HG03175 (cell line): ENCODE measurements around the gene ANG.

Experiments used
- ATAC-seq: cut with Tn5 transposase; IDR thresholded peaks from one replicate; pipeline ENCODE4 v1.9.1; 2021; ENCODE audit warnings: mild to moderate bottlenecking, moderate library complexity; ENCODE audit not compliant: unreplicated experiment

Gene ANG

DNA sequence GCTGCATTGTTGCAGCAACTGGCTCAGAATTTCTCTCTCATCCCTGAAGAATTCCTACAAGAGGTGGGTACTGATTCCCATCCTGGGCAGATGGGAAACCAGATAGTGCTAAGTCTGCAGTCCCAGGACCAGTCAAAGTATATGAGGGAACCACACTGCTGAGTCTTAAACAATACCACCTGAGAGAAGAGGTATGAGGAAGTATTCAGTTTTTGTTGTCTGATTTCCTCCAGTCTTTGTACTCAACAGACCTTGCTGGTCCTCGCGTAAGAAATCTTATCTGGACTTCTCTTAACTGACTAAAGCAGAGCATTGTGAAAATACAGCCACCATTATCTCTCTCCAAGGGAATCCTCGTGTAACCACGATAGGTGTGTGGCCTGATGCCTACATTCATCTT is 53.6 kb downstream of the ANG start:
- ATAC-seq, result no peak

DNA sequence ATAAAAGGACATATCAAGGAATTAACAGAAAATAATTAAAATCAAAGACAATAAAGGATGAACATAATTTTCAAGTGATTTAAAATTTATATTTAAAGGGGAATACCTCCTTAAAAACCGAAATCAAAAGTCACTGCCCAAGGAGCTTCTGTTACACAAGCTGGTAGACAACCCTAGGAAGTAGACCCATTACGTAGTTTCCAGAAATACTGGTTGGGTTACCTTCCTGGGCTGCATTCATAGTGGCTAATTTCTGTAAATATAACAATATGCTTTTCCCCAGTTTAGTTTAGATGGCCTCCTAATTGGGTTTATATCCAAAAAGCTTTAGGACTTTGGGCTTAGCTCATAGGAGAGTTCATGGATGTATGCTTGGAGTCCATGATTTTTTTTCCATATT is 55.0 kb downstream of the ANG start:
- ATAC-seq, result no peak
